ENCODE results near the gene PTH2.

DNA sequence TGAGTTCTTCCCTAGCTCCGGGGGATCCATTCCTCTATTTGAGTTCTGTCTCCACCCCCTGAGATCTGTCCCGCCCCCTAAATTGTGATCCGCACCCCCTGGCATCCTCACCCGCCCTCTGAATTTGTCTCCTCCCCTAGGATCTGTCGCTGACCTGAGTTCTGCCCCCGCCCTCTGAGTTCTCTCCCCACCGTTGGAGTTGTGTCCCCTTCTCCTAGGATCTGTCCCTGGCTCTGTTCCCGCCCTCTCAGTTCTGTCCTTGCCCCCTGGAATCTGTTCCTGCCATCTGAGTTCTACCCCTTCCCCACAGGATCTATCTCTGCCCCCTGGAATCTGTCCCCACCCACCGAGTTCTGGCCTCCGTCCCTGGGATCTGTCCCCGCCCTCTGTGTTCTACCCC, 19.1 kb upstream of the PTH2 start:
- TF ChIP-seq, protein P1, sequence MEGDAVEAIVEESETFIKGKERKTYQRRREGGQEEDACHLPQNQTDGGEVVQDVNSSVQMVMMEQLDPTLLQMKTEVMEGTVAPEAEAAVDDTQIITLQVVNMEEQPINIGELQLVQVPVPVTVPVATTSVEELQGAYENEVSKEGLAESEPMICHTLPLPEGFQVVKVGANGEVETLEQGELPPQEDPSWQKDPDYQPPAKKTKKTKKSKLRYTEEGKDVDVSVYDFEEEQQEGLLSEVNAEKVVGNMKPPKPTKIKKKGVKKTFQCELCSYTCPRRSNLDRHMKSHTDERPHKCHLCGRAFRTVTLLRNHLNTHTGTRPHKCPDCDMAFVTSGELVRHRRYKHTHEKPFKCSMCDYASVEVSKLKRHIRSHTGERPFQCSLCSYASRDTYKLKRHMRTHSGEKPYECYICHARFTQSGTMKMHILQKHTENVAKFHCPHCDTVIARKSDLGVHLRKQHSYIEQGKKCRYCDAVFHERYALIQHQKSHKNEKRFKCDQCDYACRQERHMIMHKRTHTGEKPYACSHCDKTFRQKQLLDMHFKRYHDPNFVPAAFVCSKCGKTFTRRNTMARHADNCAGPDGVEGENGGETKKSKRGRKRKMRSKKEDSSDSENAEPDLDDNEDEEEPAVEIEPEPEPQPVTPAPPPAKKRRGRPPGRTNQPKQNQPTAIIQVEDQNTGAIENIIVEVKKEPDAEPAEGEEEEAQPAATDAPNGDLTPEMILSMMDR (IDR thresholded peaks at IDR 0.05) = no peak
- no peak for TF ChIP-seq POLR2A (IDR thresholded peaks at IDR 0.05)
- no peak for TF ChIP-seq POLR2AphosphoS5 (IDR thresholded peaks at IDR 0.05)

All from prostate gland (tissue), 2 donors.